HepG2 (cell line): ENCODE data around the gene TMEM87A. TPM values are rescaled to one million over a fixed set of nuclear protein-coding genes. Genes with fewer than 3 reads are reported as not detected.

Experiments used
- ATAC-seq: fragments of 200-7000 bp; cut with Tn5 transposase; 3 replicates; pipeline ENCODE4 v1.9.1; 2020; ENCODE audit warnings: mild to moderate bottlenecking, moderate library complexity
- BruUV-seq: library from RNA; stranded (reverse); fragments of 400-500 nt; replicated peaks from 2 replicates; lab custom pipeline; 2021; lab: Mats Ljungman, UMichigan
- CTCF ChIA-PET: fragments of 300-600 bp; formaldehyde crosslinking; extraction: SDS; loops from one replicate; lab custom pipeline; 2021; ENCODE audit warnings: low total read pairs, inconsistent platforms, low intra/inter-chr PET ratio; lab: Yijun Ruan, JAX
- POLR2A ChIA-PET: fragments of 350-600 bp; sonication (Branson Sonifier 250); formaldehyde crosslinking; loops from one replicate; lab custom pipeline; 2020; ENCODE audit warnings: antibody characterized with exemption, inconsistent platforms; lab: Yijun Ruan, JAX
- DNase-seq: peaks from one replicate; pipeline ENCODE4 v3.0.0-alpha.2; 2015; ENCODE audit warnings: low spot score
- FAIRE-seq: peaks from 3 replicates; lab custom pipeline; 2011; peaks lifted over from hg19 to GRCh38; lab: Jason Lieb, UNC
- H2AFZ ChIP-seq: one replicate; pipeline ENCODE4 v1.6.1; 2011; ENCODE audit warnings: low read length, inconsistent platforms
- H3K27ac ChIP-seq: fragments of 300-600 bp; 3 replicates; pipeline ENCODE4 v1.8.0; 2011; ENCODE audit warnings: mixed run types, mild to moderate bottlenecking, mixed read lengths, low read length, inconsistent platforms; ENCODE audit not compliant: insufficient read depth; ENCODE audit errors: extremely low read length
- H3K27me3 ChIP-seq, 2 experiments: fragments of 200-600 bp in 1 of 2; 2 replicates in 1 of 2; 3 replicates in 1 of 2; pipeline versions ENCODE4 v1.6.0 to v1.8.0; 2011; ENCODE audit warnings: low read length in 2 of 2, mild to moderate bottlenecking in 2 of 2, moderate library complexity in 2 of 2, inconsistent platforms in 1 of 2; ENCODE audit not compliant: insufficient read depth in 2 of 2, control insufficient read depth in 1 of 2
- H3K36me3 ChIP-seq, 2 experiments: fragments of 200-600 bp in 1 of 2; replicated peaks in 1 of 2; 2 replicates in 1 of 2; 3 replicates in 1 of 2; pipeline versions ENCODE4 v1.5.1 to v1.8.0; 2011; ENCODE audit warnings: low read length in 2 of 2, inconsistent platforms in 1 of 2; ENCODE audit not compliant: insufficient read depth in 2 of 2, control insufficient read depth in 1 of 2
- H3K4me1 ChIP-seq: 2 replicates; pipeline ENCODE4 v1.5.1; 2012; ENCODE audit warnings: low read length, inconsistent platforms; ENCODE audit not compliant: insufficient read depth
- H3K4me2 ChIP-seq: 2 replicates; pipeline ENCODE4 v1.6.0; 2011; ENCODE audit warnings: low read depth, low read length, inconsistent platforms
- H3K4me3 ChIP-seq, 3 experiments: fragments of 200-600 bp in 1 of 3; sonication (generic), shearing (Covaris generic) in 1 of 3; replicated peaks in 1 of 3; 2 replicates each; pipeline ENCODE4 v1.5.1; 2011 to 2016; ENCODE audit warnings: low read length in 3 of 3, inconsistent platforms in 2 of 3, low read depth in 2 of 3, mild to moderate bottlenecking in 2 of 3, control low read depth in 1 of 3, mixed read lengths in 1 of 3; ENCODE audit not compliant: insufficient read depth in 1 of 3
- H3K79me2 ChIP-seq: one replicate; pipeline ENCODE4 v1.6.1; 2011; ENCODE audit warnings: low read length, inconsistent platforms; ENCODE audit not compliant: insufficient read depth
- H3K9ac ChIP-seq: 2 replicates; pipeline ENCODE4 v1.6.0; 2011; ENCODE audit warnings: mild to moderate bottlenecking, low read depth, low read length, inconsistent platforms; ENCODE audit not compliant: insufficient read depth
- H3K9me3 ChIP-seq: 2 replicates; pipeline ENCODE4 v1.5.1; 2012; ENCODE audit warnings: mild to moderate bottlenecking, low read length
- H4K20me1 ChIP-seq: 2 replicates; pipeline ENCODE4 v1.6.0; 2011; ENCODE audit warnings: inconsistent platforms, mild to moderate bottlenecking, low read length, moderate library complexity; ENCODE audit not compliant: insufficient read depth
- CC2D1A ChIP-seq: sonication (generic); formaldehyde crosslinking; IDR thresholded peaks from 2 replicates; pipeline ENCODE4 v1.8.1; 2023; ENCODE audit warnings: mild to moderate bottlenecking, missing genetic modification reagents
- CEBPB ChIP-seq: IDR thresholded peaks from 2 replicates; pipeline ENCODE4 v1.6.1; 2011; ENCODE audit warnings: low read depth, low read length, improper control_type of control experiment, borderline replicate concordance
- CEBPG ChIP-seq: IDR thresholded peaks from 2 replicates; pipeline ENCODE4 v1.6.1; 2016
- HNF4A ChIP-seq: sonication (generic); formaldehyde crosslinking; IDR thresholded peaks from 2 replicates; pipeline ENCODE4 v1.4.0; 2020; ENCODE audit warnings: missing genetic modification reagents
- HNF4G ChIP-seq, 2 experiments: sonication (generic) in 1 of 2; formaldehyde crosslinking in 1 of 2; IDR thresholded peaks; 2 replicates each; pipeline versions ENCODE4 v1.4.0 to v1.6.1; 2011 to 2020; ENCODE audit warnings: borderline replicate concordance in 2 of 2, low read depth in 2 of 2, mild to moderate bottlenecking in 2 of 2, low read length in 1 of 2, missing genetic modification reagents in 1 of 2, moderate library complexity in 1 of 2
- MIXL1 ChIP-seq: IDR thresholded peaks from 2 replicates; pipeline ENCODE4 v1.6.1; 2016
- RFX5 ChIP-seq: IDR thresholded peaks from 2 replicates; pipeline ENCODE4 v1.6.1; 2011; ENCODE audit warnings: low read depth, low read length, improper control_type of control experiment
- SAP130 ChIP-seq: IDR thresholded peaks from 2 replicates; pipeline ENCODE4 v1.6.1; 2016; ENCODE audit warnings: low read depth
- ZNF263 ChIP-seq: sonication (generic); formaldehyde crosslinking; IDR thresholded peaks from 2 replicates; pipeline ENCODE4 v1.4.0; 2020; ENCODE audit warnings: missing genetic modification reagents
- ZNF747 ChIP-seq: sonication (generic); formaldehyde crosslinking; IDR thresholded peaks from 2 replicates; pipeline ENCODE4 v1.8.1; 2023; ENCODE audit warnings: missing genetic modification reagents, mild to moderate bottlenecking, borderline replicate concordance
- ZNF790 ChIP-seq: sonication (generic); formaldehyde crosslinking; IDR thresholded peaks from 2 replicates; pipeline ENCODE4 v1.8.0; 2022; ENCODE audit warnings: missing genetic modification reagents, mild to moderate bottlenecking, borderline replicate concordance
- ZZZ3 ChIP-seq: sonication (generic); formaldehyde crosslinking; IDR thresholded peaks from 2 replicates; pipeline ENCODE4 v1.4.0; 2020; ENCODE audit warnings: missing genetic modification reagents, mild to moderate bottlenecking, borderline replicate concordance
- WGBS: methylation state at CpG from one replicate; pipeline ENCODE4 v1.1.6; 2017; ENCODE audit warnings: low lambda C conversion rate; 5-methylcytosine and 5-hydroxymethylcytosine counted together
- in situ Hi-C: cut with HindIII; loops from 2 replicates; pipeline ENCODE4 v1.10.0; 2017; ENCODE audit warnings: low pct_unique_long_range_greater_than_20kb; ENCODE audit not compliant: extremely low pct_ligation_motif_present
- intact Hi-C: fragments of 100-400 bp; cut with micrococcal nuclease; formaldehyde crosslinking; loops from one replicate; pipeline ENCODE4 v1.10.0; 2022; ENCODE audit not compliant: unreplicated experiment
- polyA plus RNA-seq, 8 experiments: library from polyadenylated mRNA; depleted of rRNA in 3 of 8; stranded (reverse) in 7 of 8; unstranded in 1 of 8; fragments of >200 nt; fragmentation: Illumina TruSeq in 4 of 8; extraction: Trizol in 4 of 8; gene quantifications; 2 replicates each; pipeline versions ENCODE4 v1.2.1 to v1.2.3, GENCODE V29; 2011 to 2016; ENCODE audit warnings: low read depth in 4 of 8, missing spikeins in 1 of 8, mixed read lengths in 1 of 8; ENCODE audit not compliant: insufficient read depth in 1 of 8
- total RNA-seq, 5 experiments: library from RNA; depleted of rRNA; stranded (reverse); fragments of >200 nt; fragmentation: Illumina TruSeq; extraction: Trizol; gene quantifications; 2 replicates each; pipeline ENCODE4 v1.2.3, GENCODE V29; 2016; ENCODE audit warnings: low read depth in 1 of 5
- TF ChIP-seq, protein P1 (sequence below): sonication (generic); formaldehyde crosslinking; IDR thresholded peaks from 2 replicates; pipeline ENCODE4 v1.4.0; 2020; ENCODE audit warnings: missing genetic modification reagents, mild to moderate bottlenecking, borderline replicate concordance
- TF ChIP-seq, protein P2 (sequence below): sonication (generic); formaldehyde crosslinking; IDR thresholded peaks from 2 replicates; pipeline ENCODE4 v1.4.0; 2020; ENCODE audit warnings: missing genetic modification reagents
- TF ChIP-seq, protein P3 (sequence below): sonication (generic); formaldehyde crosslinking; IDR thresholded peaks from 2 replicates; pipeline ENCODE4 v1.8.1; 2023; ENCODE audit warnings: mild to moderate bottlenecking, missing genetic modification reagents
- TF ChIP-seq, protein P4 (sequence below): IDR thresholded peaks from 2 replicates; pipeline ENCODE4 v1.6.1; 2016; ENCODE audit warnings: control low read depth
- TF ChIP-seq, protein P5 (sequence below): sonication (generic); formaldehyde crosslinking; IDR thresholded peaks from 2 replicates; pipeline ENCODE4 v1.4.0; 2020; ENCODE audit warnings: mild to moderate bottlenecking, missing genetic modification reagents

The TMEM87A gene
- total and polyA plus RNA-seq, 2 of the 13 experiments (the other 11 are each of a cell fraction or from before 2014, with no cell fraction given), result 20.2 to 42.8 TPM

DNA sequence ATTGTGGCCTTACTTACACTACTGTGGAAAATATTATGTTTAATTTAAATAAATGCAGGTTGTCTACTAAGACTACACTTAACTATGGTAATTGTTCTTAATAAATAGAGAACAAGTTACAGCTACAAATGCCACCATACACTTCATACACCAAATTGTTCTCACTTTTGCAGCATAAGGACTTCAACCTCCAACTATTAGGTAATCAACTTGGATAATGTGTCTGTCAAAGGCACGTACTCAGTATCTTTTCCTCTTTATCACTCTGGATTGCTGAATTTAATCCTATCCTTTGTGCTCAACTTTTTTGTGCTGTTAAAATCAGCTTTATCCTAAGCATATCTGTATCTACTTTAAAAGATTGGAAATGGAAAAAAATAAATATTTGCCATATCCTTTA is 41.6 kb upstream of the TMEM87A start:
- no peak overlapping the region; the same call in 1 of the 2 replicates for H3K4me2 ChIP-seq
- no peak overlapping the region for H2AFZ ChIP-seq
- ATAC-seq, result peak; percentile 59; the same call in 2 of the 3 replicates
- H3K4me1 ChIP-seq, result peaks cover 15% of the 10 kb centered on the region
- H3K36me3 ChIP-seq, result peaks cover 0 to 5% of the 10 kb centered on the region in 2 experiments; a peak in 1 of 5 replicates
- no peaks in the 10 kb centered on the region for H4K20me1 ChIP-seq
- FAIRE-seq, result no peak
- H3K79me2 ChIP-seq, result no peaks in the 10 kb centered on the region
- in situ Hi-C loops (no loop called here), intact Hi-C loops (loop anchor here (10.0 kb wide), 1 partner anchor 50 kb away; no protein-coding TSS in a partner anchor)
- BruUV-seq, result no TSS peak
- no peak overlapping the region for H3K9ac ChIP-seq
- H3K27ac ChIP-seq, result no peak overlapping the region
- ChIA-PET POLR2A (interaction anchor here (1.3 kb wide), 1 partner anchor 41 kb away, joined by 5 read pairs; the partner anchor contains the start of genes GANC and TMEM87A), CTCF (no interaction called here)
- H3K27me3 ChIP-seq, result no peaks in the 10 kb centered on the region
- peak; percentile 49 for DNase-seq
- H3K9me3 ChIP-seq, result no peaks in the 10 kb centered on the region
- 24% methylated on average over 1 of the region's 1 CpG for WGBS
- H3K4me3 ChIP-seq, result no peak overlapping the region; a peak in 1 of 6 replicates
- TF ChIP-seq, protein P1, sequence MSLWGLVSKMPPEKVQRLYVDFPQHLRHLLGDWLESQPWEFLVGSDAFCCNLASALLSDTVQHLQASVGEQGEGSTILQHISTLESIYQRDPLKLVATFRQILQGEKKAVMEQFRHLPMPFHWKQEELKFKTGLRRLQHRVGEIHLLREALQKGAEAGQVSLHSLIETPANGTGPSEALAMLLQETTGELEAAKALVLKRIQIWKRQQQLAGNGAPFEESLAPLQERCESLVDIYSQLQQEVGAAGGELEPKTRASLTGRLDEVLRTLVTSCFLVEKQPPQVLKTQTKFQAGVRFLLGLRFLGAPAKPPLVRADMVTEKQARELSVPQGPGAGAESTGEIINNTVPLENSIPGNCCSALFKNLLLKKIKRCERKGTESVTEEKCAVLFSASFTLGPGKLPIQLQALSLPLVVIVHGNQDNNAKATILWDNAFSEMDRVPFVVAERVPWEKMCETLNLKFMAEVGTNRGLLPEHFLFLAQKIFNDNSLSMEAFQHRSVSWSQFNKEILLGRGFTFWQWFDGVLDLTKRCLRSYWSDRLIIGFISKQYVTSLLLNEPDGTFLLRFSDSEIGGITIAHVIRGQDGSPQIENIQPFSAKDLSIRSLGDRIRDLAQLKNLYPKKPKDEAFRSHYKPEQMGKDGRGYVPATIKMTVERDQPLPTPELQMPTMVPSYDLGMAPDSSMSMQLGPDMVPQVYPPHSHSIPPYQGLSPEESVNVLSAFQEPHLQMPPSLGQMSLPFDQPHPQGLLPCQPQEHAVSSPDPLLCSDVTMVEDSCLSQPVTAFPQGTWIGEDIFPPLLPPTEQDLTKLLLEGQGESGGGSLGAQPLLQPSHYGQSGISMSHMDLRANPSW (CRISPR knock-in tag), result no peak
- TF ChIP-seq CEBPG (CRISPR knock-in tag) (peak; percentile 82), RFX5 (no peak), ZZZ3 (CRISPR knock-in tag) (no peak), ZNF790 (no peak), ZNF747 (CRISPR knock-in tag) (no peak), SAP130 (CRISPR knock-in tag) (peak; percentile 53), CEBPB (peak; percentile 63; the same call in 1 of the 2 replicates), CC2D1A (CRISPR knock-in tag) (no peak), HNF4G (IDR thresholded peaks at IDR 0.05; ENCODE audit: borderline replicate concordance, low read depth, low read length) (peak; percentile 76), HNF4G (CRISPR knock-in tag; IDR thresholded peaks at IDR 0.05; ENCODE audit: borderline replicate concordance, low read depth) (no peak), HNF4A (CRISPR knock-in tag) (peak; percentile 81), ZNF263 (no peak), MIXL1 (CRISPR knock-in tag) (peak; percentile 34; the same call in 1 of the 2 replicates)
- TF ChIP-seq, protein P2, sequence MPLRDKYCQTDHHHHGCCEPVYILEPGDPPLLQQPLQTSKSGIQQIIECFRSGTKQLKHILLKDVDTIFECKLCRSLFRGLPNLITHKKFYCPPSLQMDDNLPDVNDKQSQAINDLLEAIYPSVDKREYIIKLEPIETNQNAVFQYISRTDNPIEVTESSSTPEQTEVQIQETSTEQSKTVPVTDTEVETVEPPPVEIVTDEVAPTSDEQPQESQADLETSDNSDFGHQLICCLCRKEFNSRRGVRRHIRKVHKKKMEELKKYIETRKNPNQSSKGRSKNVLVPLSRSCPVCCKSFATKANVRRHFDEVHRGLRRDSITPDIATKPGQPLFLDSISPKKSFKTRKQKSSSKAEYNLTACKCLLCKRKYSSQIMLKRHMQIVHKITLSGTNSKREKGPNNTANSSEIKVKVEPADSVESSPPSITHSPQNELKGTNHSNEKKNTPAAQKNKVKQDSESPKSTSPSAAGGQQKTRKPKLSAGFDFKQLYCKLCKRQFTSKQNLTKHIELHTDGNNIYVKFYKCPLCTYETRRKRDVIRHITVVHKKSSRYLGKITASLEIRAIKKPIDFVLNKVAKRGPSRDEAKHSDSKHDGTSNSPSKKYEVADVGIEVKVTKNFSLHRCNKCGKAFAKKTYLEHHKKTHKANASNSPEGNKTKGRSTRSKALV (CRISPR knock-in tag), result no peak
- TF ChIP-seq, protein P3, sequence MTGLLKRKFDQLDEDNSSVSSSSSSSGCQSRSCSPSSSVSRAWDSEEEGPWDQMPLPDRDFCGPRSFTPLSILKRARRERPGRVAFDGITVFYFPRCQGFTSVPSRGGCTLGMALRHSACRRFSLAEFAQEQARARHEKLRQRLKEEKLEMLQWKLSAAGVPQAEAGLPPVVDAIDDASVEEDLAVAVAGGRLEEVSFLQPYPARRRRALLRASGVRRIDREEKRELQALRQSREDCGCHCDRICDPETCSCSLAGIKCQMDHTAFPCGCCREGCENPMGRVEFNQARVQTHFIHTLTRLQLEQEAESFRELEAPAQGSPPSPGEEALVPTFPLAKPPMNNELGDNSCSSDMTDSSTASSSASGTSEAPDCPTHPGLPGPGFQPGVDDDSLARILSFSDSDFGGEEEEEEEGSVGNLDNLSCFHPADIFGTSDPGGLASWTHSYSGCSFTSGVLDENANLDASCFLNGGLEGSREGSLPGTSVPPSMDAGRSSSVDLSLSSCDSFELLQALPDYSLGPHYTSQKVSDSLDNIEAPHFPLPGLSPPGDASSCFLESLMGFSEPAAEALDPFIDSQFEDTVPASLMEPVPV (CRISPR knock-in tag), result no peak
- TF ChIP-seq, protein P4, sequence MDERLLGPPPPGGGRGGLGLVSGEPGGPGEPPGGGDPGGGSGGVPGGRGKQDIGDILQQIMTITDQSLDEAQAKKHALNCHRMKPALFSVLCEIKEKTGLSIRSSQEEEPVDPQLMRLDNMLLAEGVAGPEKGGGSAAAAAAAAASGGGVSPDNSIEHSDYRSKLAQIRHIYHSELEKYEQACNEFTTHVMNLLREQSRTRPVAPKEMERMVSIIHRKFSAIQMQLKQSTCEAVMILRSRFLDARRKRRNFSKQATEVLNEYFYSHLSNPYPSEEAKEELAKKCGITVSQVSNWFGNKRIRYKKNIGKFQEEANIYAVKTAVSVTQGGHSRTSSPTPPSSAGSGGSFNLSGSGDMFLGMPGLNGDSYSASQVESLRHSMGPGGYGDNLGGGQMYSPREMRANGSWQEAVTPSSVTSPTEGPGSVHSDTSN (CRISPR knock-in tag), result 0 out of 2 replicates have a peak, but pooled peaks have one; percentile 31
- TF ChIP-seq, protein P5, sequence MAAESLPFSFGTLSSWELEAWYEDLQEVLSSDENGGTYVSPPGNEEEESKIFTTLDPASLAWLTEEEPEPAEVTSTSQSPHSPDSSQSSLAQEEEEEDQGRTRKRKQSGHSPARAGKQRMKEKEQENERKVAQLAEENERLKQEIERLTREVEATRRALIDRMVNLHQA (CRISPR knock-in tag), result no peak
